ENCODE measurements around the gene FUT7.
A peak's percentile ranks its signal among the peaks of the same experiment; 100 is the strongest.
"Not testable (repeated sequence)": the region's sequence is repeated elsewhere in the genome, so short reads cannot be mapped to it uniquely, and the experiment has no call there.

Gene FUT7

DNA sequence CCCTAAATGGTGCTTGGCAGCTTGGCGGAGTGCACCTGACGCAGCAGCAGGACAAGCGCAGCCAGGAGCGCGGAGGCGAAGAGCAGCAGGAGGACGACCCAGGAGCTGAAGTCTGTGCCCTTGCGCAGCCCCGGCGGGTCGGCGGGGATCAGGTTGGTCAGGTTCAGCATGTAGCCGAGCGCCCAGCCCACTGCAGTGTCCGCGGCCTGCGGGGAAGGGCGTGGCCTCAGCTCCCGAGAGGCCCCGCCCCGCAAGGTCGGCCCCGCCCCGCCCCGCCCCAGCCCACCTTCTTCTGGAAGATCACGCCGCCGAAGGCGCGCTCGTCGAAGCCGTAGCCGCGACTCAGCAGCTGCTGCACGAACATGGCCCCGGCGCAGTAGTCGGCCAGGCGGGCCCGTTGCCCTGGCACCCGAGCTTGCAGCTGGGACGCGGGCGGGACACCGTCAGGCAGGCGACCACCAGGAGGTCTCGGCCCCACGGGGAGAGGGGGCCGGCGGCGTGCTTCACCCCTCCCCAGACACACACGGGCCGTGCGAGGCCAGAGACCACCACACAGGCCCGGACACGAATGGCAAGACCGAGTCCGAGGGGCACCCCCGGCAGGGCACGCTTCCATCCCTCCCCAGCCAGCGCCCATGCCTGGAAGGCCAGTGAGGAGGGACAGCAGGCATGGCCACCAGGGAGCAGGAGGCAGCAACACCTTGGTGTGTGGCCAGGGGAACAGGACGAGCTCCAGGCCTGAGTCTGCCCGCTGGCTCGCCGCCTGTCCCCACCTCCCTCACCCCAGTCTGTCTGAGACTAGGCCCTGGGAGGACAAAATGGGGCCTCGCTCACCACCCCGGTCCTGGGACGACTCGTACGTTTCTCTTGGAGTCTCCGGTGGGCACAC is 17.0 kb upstream of the FUT7 start:
- peak; percentile 80 for DNase-seq

- peak; percentile 84 for DNase-seq
These were observed 14.3 kb upstream of the FUT7 start, which contains the start of gene NPDC1 for GRCh38 chr9:137046088-137046787. Gene NPDC1, minus strand, starts transcription at chr9:137046177. Its CDS starts 188 bp downstream, at chr9:137045989.

DNA sequence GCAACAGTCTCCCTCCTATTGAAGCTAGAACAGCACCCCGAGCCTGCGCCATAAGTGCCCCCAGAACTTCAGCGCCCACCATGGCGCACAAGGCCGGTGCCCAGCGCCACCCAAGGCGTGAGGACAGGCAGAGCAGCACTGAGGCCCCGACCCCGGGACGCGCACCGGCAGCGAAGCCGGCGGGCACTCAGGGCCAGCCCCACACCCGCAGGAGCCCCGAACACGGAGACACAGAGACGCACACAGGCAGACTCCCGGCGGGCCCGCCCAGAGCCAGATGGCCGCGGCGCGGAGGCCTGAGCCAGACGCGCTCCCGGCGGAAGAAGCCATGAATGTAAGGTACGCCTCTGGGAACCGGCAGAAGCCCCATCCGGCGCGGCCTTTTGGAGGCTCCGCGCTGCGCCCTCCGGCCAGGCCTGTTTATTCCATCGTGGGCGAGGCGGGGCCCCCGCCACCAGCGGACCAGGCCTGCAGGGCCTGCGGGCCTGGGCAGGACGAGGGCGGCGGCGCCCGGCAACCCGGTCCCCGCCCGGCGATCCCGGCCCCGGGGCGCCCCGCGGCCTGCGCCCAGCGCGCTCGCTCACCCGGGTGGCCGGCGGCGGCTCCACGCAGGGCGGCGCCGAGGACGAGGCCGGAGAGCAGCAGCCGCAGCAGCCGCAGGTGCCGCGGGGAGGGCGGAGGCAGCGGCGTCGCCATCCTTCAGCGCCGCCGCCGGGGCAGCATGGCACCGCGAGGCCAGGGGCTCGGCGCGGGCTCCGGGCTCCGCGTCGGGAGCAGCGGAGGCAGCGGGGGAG is 13.6 kb upstream of the FUT7 start:
- DNase-seq: peak; percentile 73

- peak; percentile 43 for DNase-seq
These were observed 12.8 kb upstream of the FUT7 start for GRCh38 chr9:137044502-137045177.

DNA sequence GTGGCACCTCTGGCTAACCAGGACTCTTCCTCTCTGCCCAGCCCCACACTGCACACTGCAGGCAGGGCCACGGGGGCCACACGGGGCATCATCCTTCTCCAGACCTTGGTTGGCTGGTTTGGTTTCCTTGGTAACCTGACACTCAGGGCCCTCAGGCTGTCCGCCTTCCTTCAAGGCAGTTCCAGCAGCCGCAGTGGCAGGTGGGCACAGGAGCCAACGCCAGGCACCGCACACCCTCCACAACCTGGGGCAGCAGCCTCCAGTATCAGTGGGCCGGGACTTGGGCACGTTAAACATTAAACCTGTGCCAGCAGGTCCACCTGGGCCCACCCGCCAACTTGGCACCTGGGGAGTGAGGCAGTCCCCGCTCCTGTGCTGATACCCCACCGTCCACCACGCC is 12.1 kb upstream of the FUT7 start:
- no peak for DNase-seq

- DNase-seq: no peak
These were observed 11.2 kb upstream of the FUT7 start for GRCh38 chr9:137042751-137043727.

GRCh38 chr9:137041124-137041523 is 9.2 kb upstream of the FUT7 start:
- no peak for DNase-seq

DNA sequence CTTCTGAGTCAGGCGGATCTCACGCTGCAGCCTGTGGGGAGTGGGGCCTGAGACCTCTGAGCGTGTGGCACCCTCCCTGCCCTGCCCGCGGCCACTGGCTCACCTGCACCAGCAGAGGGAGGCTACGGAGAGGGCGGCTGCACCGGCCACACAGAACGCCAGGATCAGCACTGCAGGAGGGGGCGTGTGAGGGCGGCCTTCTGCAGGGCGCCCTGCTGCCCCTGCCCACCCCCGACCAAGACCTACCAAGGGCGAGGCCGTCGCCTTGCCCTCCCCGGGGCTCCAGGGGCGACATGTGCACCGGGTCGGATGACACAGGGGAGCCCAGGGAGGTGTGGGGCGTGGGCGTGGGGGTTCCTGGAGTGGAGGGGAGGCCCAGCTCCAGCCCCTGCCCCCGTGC is 8.7 kb upstream of the FUT7 start:
- no peak for DNase-seq

DNA sequence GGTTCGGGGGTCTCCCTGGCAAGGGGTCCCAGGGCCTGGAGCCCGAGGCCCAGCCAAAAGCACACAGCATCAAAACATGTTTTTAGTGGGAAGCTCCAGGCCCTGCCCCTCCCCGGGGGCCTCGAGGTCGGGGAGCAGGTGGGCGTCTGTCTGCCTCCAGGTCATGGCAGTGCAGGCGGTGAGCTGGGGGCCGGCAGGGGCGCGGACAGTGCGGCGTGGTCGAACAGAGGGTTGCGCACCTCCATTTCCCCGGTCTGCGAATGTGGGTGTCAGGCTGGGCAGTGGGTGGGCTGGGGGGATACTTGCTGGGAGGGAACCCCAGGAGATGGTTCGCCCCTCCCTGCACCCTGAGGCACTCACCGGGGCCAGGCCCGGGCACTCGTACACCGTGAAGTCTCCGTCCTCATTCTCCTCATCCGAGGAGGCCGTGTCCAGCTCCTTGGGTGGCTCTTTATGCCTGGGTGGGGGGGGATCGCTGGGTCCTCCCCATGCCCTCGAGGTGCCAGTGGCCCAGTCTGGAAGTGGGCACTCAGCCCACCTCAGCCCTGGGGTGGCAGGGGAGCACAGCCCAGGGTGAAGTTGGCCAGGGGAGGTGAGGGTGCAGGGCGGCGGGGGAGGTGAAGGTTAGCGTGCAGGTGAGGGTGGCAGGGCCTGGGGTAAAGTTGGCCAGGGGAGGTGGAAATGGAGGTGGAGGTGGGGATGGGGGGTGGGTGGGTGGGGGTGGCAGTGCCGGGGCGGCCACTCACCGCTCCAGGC is 7.9 kb upstream of the FUT7 start:
- no peak for DNase-seq

- no peak for DNase-seq
These were observed 7.0 kb upstream of the FUT7 start for GRCh38 chr9:137038916-137039315.

DNA sequence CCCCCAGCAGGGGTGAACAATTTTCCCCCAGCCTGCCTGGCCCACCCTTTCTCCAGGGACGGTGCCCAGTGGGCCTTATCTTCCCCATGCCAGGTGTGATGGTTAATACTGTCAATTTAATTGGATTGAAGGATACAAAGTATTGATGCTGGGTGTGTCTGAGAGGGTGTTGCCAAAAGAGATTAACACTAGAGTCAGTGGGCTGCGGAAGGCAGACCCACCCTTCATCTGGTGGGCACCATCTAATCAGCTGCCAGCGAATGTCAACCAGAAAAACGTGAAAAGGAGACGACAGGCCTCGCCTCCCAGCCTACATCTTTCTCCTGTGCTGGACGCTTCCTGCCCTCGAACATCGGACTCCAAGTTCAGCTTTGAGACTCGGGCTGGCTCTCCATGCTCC is 5.6 kb upstream of the FUT7 start:
- peak; percentile 79 for DNase-seq

GRCh38 chr9:137037035-137037434 is 5.1 kb upstream of the FUT7 start:
- DNase-seq: no peak

GRCh38 chr9:137035937-137036336 is 4.0 kb upstream of the FUT7 start:
- DNase-seq: no peak

DNA sequence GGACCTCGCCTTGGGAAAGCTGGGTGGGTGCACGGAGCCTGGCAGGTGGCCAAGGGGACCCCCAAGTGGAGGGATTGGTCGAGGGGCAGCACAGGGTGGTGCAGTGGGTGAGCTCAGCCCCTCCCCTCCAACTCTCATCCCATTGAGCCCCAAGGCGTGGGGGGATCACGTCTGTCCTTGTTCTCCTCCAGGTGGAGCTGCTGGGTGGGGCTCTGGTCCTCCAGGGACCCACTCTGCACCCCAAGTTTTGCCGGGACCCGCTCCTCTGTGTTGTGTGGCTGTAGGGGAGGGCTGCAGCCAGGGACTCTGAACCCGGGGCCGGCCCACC is 3.6 kb upstream of the FUT7 start:
- no peak for DNase-seq

DNA sequence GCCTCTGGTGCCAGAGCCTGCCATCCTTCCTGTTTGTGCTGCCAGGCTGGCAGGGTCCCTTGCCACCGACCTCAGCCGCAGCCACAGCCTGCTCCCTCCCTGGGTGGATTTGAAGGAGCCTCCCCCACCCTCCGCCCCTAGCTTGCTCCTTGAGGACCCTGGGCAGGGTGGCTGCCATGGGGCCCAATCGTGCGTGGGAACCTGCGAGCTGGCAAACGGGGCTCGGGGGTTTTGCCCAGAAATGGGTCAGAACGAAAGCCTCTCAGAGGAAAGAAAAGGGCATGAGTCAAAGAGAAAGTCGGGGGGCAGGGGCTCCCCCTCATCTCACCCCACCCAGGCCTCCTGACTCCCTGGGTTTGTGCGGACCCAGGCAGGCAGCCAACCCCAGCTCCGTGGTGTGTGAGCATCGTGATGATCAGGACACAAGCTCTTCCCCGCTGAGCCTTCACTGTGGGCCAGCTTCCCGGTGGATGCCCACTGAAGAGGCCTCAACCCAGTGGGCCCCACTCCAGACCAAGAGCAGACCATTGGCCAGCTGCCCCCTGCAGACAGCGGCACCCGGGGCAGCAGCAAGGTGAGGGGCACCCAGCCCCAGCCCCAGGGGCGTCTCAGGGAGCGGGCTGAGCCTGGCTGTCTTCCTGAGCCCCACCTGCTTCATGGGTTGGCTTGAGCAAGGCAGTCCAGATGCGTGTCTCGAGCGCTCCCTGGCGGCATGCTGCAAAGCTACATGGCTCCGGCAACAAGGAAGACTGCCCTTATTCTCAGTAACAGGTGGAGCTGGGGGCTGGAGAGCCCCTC is 3.0 kb upstream of the FUT7 start:
- peak; percentile 93 for DNase-seq

- no peak for DNase-seq
These were observed 2.3 kb upstream of the FUT7 start for GRCh38 chr9:137034039-137034708.

- not testable (repeated sequence) for DNase-seq
These were observed 1.6 kb upstream of the FUT7 start for GRCh38 chr9:137033481-137033880.

- DNase-seq: no peak
These were observed 970 bp upstream of the FUT7 start for GRCh38 chr9:137032858-137033257.
